ENCODE measurements around the gene RAB44. TPM values are rescaled to one million over a fixed set of nuclear protein-coding genes. Genes with fewer than 3 reads are reported as not detected.

Gene RAB44
- total RNA-seq, 1 experiment from 2014 or later = 0.11 TPM

- CTCF ChIA-PET = interaction anchor here (0.6 to 2.1 kb wide), 4 partner anchors 16 to 81 kb away, joined by 3 to 7 read pairs (median 3); partner anchors contain the start of gene CDKN1A
- Mint-ChIP-seq H3K9me3 (no peaks in the 10 kb centered on the region), H3K4me3 (no peak overlapping the region), H3K27ac (peak overlapping the region; percentile 0; the same call in 1 of the 2 replicates), H3K36me3 (no peaks in the 10 kb centered on the region), H3K4me1 (peaks cover 41% of the 10 kb centered on the region), H3K27me3 (ENCODE audit: low read depth) (0 out of 2 replicates have a peak, but pooled peaks cover 3% of the 10 kb centered on the region)
- TF ChIP-seq GABPB1 (CRISPR knock-in tag; IDR thresholded peaks at IDR 0.05) (peak; percentile 50; the same call in 1 of the 2 replicates), PREB (CRISPR knock-in tag; IDR thresholded peaks at IDR 0.05; ENCODE audit: borderline replicate concordance) (no peak), ZMAT4 (CRISPR knock-in tag; IDR thresholded peaks at IDR 0.05) (no peak)
- POLR2A ChIA-PET = interaction anchor here (1.7 kb wide), 1 partner anchor 16 kb away, joined by 4 read pairs; the partner anchor contains the start of gene CDKN1A
- DNase-seq (ENCODE audit: low spot score) (no peak), ATAC-seq (no peak)
These were observed 34.8 kb upstream of the RAB44 start for GRCh38 chr6:36662827-36663256.

GRCh38 chr6:36663504-36664446 lies 33.9 kb upstream of the RAB44 start:
- ChIA-PET CTCF (interaction anchor here (2.1 kb wide), 1 partner anchor 15 kb away, joined by 7 read pairs; the partner anchor contains the start of gene CDKN1A), POLR2A (interaction anchor here (0.6 to 1.7 kb wide), 2 partner anchors 15 to 54 kb away, joined by 3 to 4 read pairs; partner anchors contain the start of gene CDKN1A)
- Mint-ChIP-seq H3K27me3 (ENCODE audit: low read depth) (0 out of 2 replicates have a peak, but pooled peaks cover 3% of the 10 kb centered on the region), H3K4me3 (no peak overlapping the region), H3K9me3 (no peaks in the 10 kb centered on the region), H3K36me3 (no peaks in the 10 kb centered on the region), H3K27ac (peak overlapping the region; percentile 0; the same call in 1 of the 2 replicates), H3K4me1 (peaks cover 51% of the 10 kb centered on the region)
- DNase-seq (ENCODE audit: low spot score) = no peak
- no peak for TF ChIP-seq SOX15 (CRISPR knock-in tag; IDR thresholded peaks at IDR 0.05)
- no peak for TF ChIP-seq EMX1 (CRISPR knock-in tag; IDR thresholded peaks at IDR 0.05)
- no peak for TF ChIP-seq ETV6 (CRISPR knock-in tag; IDR thresholded peaks at IDR 0.05)
- TF ChIP-seq FOXK1 (CRISPR knock-in tag; IDR thresholded peaks at IDR 0.05) = no peak
- TF ChIP-seq RELA (CRISPR knock-in tag; IDR thresholded peaks at IDR 0.05; ENCODE audit: borderline replicate concordance) = no peak
- no peak for TF ChIP-seq SMAD4 (CRISPR knock-in tag; IDR thresholded peaks at IDR 0.05)
- ATAC-seq = no peak

DNA sequence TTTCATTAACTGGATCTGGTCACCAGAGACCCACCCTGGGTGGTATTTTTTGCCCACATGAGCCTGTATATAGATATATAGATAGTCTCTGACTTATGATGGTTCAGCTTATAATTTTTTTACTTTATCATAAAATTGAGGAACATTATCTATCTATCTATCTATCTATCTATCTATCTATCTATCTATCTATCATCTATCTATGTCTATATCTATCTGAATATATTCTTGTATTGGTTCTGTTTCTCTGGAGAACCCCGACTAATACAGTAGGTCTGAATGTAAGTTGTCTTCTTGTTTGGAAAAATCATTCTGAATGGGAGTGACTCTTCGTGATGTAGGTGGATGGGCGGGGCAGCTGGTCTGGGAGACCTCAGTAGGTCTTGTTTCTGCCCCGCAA lies 32.4 kb upstream of the RAB44 start:
- Mint-ChIP-seq H3K4me3 (no peak overlapping the region), H3K27ac (no peak overlapping the region), H3K4me1 (peaks cover 58% of the 10 kb centered on the region), H3K9me3 (no peaks in the 10 kb centered on the region), H3K27me3 (ENCODE audit: low read depth) (0 out of 2 replicates have a peak, but pooled peaks cover 1% of the 10 kb centered on the region), H3K36me3 (no peaks in the 10 kb centered on the region)
- CTCF ChIA-PET = no interaction called here
- no peak for ATAC-seq
- TF ChIP-seq GRHL2 (CRISPR knock-in tag; IDR thresholded peaks at IDR 0.05; ENCODE audit: insufficient replicate concordance, severe bottlenecking) (no peak), ZNF138 (CRISPR knock-in tag; conservative IDR thresholded peaks at IDR 0.05) (no peak), ZMAT4 (CRISPR knock-in tag; IDR thresholded peaks at IDR 0.05) (no peak), ETV6 (CRISPR knock-in tag; IDR thresholded peaks at IDR 0.05) (no peak), TEAD1 (CRISPR knock-in tag; IDR thresholded peaks at IDR 0.05) (no peak), EMX1 (CRISPR knock-in tag; IDR thresholded peaks at IDR 0.05) (no peak)
- TF ChIP-seq, protein P1, sequence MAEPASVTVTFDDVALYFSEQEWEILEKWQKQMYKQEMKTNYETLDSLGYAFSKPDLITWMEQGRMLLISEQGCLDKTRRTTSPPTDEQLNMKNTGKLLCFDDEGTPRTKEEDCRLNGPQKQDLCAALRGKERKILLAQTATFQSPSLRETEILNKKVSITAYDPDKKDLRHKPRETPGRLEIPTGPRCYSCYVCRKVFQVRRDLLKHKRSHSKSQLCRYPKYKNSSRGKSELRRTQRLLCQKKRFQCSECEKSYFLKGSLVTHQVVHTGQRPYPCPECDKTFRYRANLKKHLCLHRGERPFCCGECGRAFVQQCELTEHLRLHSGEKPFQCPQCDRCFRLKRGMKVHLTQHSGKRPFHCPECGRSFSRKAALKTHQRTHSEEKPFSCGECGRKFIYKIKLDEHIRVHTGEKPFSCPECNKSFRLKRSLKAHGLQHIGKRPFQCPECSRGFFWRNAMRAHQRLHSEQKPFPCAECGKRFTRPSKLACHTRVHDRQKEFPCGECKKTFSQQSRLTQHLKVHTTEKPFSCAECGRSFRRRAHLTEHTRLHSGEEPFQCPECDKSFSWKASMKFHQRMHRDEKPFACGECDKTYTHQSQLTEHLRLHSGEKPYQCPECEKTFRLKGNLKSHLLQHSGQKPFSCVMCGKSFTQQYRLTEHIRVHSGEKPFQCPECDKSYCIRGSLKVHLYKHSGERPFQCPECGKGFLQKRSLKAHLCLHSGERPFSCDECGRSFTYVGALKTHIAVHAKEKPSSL (CRISPR knock-in tag; conservative IDR thresholded peaks at IDR 0.05) = no peak
- DNase-seq (ENCODE audit: low spot score) = no peak
- POLR2A ChIA-PET = no interaction called here

Data from WTC11 (cell line).